ENCODE measurements around the gene IL10.

The IL10 gene

GRCh38 chr1:206772243-206772937 is at the start of gene IL10:
Gene IL10, minus strand, starts transcription at chr1:206772494. Its CDS starts 59 bp downstream, at chr1:206772435.
- DNase-seq: no peak

- no peak for DNase-seq
These were observed 49.2 kb upstream of the IL10 start for GRCh38 chr1:206821493-206821892.

- no peak for DNase-seq
These were observed 44.3 kb upstream of the IL10 start for GRCh38 chr1:206816390-206817287.

- no peak for DNase-seq
These were observed 42.5 kb upstream of the IL10 start for GRCh38 chr1:206814716-206815341.

GRCh38 chr1:206812471-206812870 is 40.2 kb upstream of the IL10 start:
- DNase-seq: no peak

- DNase-seq: no peak
These were observed 37.3 kb upstream of the IL10 start for GRCh38 chr1:206809504-206810084.

GRCh38 chr1:206808615-206809014 is 36.3 kb upstream of the IL10 start:
- no peak for DNase-seq

- no peak for DNase-seq
These were observed 33.1 kb upstream of the IL10 start for GRCh38 chr1:206805357-206805756.

- DNase-seq: no peak
These were observed 32.0 kb upstream of the IL10 start for GRCh38 chr1:206804156-206804737.

GRCh38 chr1:206803221-206803730 is 31.0 kb upstream of the IL10 start:
- peak; percentile 50 for DNase-seq

GRCh38 chr1:206802401-206802800 is 30.1 kb upstream of the IL10 start:
- DNase-seq: no peak

- DNase-seq: no peak
These were observed 29.2 kb upstream of the IL10 start for GRCh38 chr1:206801467-206801866.

GRCh38 chr1:206800891-206801290 is 28.6 kb upstream of the IL10 start:
- no peak for DNase-seq

GRCh38 chr1:206800411-206800810 is 28.1 kb upstream of the IL10 start:
- DNase-seq: no peak

- no peak for DNase-seq
These were observed 27.0 kb upstream of the IL10 start for GRCh38 chr1:206799311-206799710.

- no peak for DNase-seq
These were observed 26.2 kb upstream of the IL10 start for GRCh38 chr1:206798384-206798996.

- no peak for DNase-seq
These were observed 25.5 kb upstream of the IL10 start for GRCh38 chr1:206797534-206798383.

- no peak for DNase-seq
These were observed 24.7 kb upstream of the IL10 start for GRCh38 chr1:206796981-206797402.

GRCh38 chr1:206796116-206796515 is 23.8 kb upstream of the IL10 start:
- no peak for DNase-seq

- peak; percentile 41 for DNase-seq
These were observed 22.1 kb upstream of the IL10 start for GRCh38 chr1:206794294-206794908.

GRCh38 chr1:206793620-206794019 is 21.3 kb upstream of the IL10 start:
- no peak for DNase-seq
